ENCODE data around the gene IL25. TPM values are rescaled to one million over a fixed set of nuclear protein-coding genes. Genes with fewer than 3 reads are reported as not detected.

IL25 gene
- not detected in 2 replicates for polyA plus RNA-seq (2012; rRNA removed)
- polyA plus RNA-seq (2012; cell fraction: cytosol; rRNA removed) = not detected in 2 replicates
- 0.04 TPM in 1 of 2 replicates, not detected in the other for polyA plus RNA-seq (2012; cell fraction: nucleus; rRNA removed)

DNA sequence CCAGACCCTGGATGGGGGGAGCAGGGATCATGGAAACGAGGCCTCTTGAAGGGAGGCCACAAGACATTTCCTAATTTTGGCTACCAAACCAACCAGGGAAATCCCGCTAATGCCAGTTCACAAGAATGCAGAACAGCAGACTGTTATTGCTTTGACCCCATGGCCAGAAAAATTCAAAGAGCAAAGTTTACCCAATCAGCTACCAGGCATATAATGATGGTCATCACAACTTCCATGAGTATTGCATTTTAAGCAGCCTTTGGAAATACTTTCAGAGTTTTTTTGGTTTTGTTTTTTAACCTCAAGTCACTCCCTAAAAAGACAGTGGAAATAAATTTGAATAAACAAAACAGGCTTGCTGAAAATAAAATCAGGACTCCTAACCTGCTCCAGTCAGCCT, at the start of gene IL25:
Gene IL25, plus strand, starts transcription at position 301 of the 400 bp plus-strand sequence.
- no peak within 1 kb of the TSS for H3K4me3 ChIP-seq (ENCODE audit: low read depth in 2 of 2, low read length in 1 of 2)
- no peak within 1 kb of the TSS for H3K9ac ChIP-seq
- peaks cover 10% of the 10 kb centered on the region; the same call in 1 of the 2 replicates for H3K27me3 ChIP-seq (ENCODE audit: insufficient read depth)
- no peaks in the 10 kb centered on the region; a peak in 1 of 4 replicates for H3K4me1 ChIP-seq (ENCODE audit: control insufficient read depth in 1 of 2, insufficient read depth in 2 of 2, low read depth in 1 of 2, low read length in 1 of 2)
- no peak within 1 kb of the TSS for H2AFZ ChIP-seq (ENCODE audit: low read depth)
- H3K36me3 ChIP-seq (replicated peaks in 1 of 2; ENCODE audit: control insufficient read depth in 1 of 2, insufficient read depth in 2 of 2, low read length in 1 of 2) = no peaks in the 10 kb centered on the region
- H3K9me3 ChIP-seq = no peaks in the 10 kb centered on the region
- ChIA-PET CTCF (no interaction called here), POLR2A (no interaction called here)
- no peaks in the 10 kb centered on the region for H3K79me2 ChIP-seq (ENCODE audit: insufficient read depth)
- no peak for DNase-seq
- H3K9me2 ChIP-seq = no peaks in the 10 kb centered on the region
- H3F3A ChIP-seq (replicated peaks; ENCODE audit: insufficient read depth) = no peaks in the 10 kb centered on the region
- 48% methylated on average over 2 of the region's 2 CpGs for WGBS (ENCODE audit: low lambda C conversion rate)
- no peak within 1 kb of the TSS for H3K27ac ChIP-seq (ENCODE audit: low read depth in 2 of 2, low read length in 1 of 2)
- TF ChIP-seq, protein P1, sequence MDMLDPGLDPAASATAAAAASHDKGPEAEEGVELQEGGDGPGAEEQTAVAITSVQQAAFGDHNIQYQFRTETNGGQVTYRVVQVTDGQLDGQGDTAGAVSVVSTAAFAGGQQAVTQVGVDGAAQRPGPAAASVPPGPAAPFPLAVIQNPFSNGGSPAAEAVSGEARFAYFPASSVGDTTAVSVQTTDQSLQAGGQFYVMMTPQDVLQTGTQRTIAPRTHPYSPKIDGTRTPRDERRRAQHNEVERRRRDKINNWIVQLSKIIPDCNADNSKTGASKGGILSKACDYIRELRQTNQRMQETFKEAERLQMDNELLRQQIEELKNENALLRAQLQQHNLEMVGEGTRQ (IDR thresholded peaks at IDR 0.05; ENCODE audit: borderline replicate concordance, low read depth, low read length) = no peak
- TF ChIP-seq MXI1 (IDR thresholded peaks at IDR 0.05; ENCODE audit: low read depth, low read length) (no peak), RAD21 (IDR thresholded peaks at IDR 0.05; ENCODE audit: low read length) (no peak), SIN3A (IDR thresholded peaks at IDR 0.05; ENCODE audit: borderline replicate concordance, low read depth, low read length) (no peak), JUND (IDR thresholded peaks at IDR 0.05) (no peak), TCF12 (IDR thresholded peaks at IDR 0.05) (no peak), FOXJ3 (CRISPR knock-in tag; IDR thresholded peaks at IDR 0.05) (no peak), RFX5 (IDR thresholded peaks at IDR 0.05; ENCODE audit: low read length) (no peak), EP300 (IDR thresholded peaks at IDR 0.05; ENCODE audit: borderline replicate concordance in 1 of 2, low read depth in 1 of 2, low read length in 1 of 2) (no peak), TEAD4 (IDR thresholded peaks at IDR 0.05; ENCODE audit: borderline replicate concordance, insufficient read depth) (no peak), MEF2A (IDR thresholded peaks at IDR 0.05; ENCODE audit: borderline replicate concordance, low read depth) (no peak), GABPA (IDR thresholded peaks at IDR 0.05; ENCODE audit: low read depth) (no peak), POLR2AphosphoS5 (IDR thresholded peaks at IDR 0.05; ENCODE audit: low read depth, low read length) (no peak), EZH2phosphoT487 (IDR thresholded peaks at IDR 0.05; ENCODE audit: borderline replicate concordance, low read depth) (no peak), SMC3 (IDR thresholded peaks at IDR 0.05; ENCODE audit: low read depth, low read length) (no peak), RCOR1 (IDR thresholded peaks at IDR 0.05; ENCODE audit: low read length) (no peak)
- TF ChIP-seq, protein P2, sequence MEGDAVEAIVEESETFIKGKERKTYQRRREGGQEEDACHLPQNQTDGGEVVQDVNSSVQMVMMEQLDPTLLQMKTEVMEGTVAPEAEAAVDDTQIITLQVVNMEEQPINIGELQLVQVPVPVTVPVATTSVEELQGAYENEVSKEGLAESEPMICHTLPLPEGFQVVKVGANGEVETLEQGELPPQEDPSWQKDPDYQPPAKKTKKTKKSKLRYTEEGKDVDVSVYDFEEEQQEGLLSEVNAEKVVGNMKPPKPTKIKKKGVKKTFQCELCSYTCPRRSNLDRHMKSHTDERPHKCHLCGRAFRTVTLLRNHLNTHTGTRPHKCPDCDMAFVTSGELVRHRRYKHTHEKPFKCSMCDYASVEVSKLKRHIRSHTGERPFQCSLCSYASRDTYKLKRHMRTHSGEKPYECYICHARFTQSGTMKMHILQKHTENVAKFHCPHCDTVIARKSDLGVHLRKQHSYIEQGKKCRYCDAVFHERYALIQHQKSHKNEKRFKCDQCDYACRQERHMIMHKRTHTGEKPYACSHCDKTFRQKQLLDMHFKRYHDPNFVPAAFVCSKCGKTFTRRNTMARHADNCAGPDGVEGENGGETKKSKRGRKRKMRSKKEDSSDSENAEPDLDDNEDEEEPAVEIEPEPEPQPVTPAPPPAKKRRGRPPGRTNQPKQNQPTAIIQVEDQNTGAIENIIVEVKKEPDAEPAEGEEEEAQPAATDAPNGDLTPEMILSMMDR (IDR thresholded peaks at IDR 0.05) = no peak
- TF ChIP-seq, protein P3, sequence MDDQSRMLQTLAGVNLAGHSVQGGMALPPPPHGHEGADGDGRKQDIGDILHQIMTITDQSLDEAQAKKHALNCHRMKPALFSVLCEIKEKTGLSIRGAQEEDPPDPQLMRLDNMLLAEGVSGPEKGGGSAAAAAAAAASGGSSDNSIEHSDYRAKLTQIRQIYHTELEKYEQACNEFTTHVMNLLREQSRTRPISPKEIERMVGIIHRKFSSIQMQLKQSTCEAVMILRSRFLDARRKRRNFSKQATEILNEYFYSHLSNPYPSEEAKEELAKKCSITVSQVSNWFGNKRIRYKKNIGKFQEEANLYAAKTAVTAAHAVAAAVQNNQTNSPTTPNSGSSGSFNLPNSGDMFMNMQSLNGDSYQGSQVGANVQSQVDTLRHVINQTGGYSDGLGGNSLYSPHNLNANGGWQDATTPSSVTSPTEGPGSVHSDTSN (IDR thresholded peaks at IDR 0.05) = no peak
- TF ChIP-seq, protein P4, sequence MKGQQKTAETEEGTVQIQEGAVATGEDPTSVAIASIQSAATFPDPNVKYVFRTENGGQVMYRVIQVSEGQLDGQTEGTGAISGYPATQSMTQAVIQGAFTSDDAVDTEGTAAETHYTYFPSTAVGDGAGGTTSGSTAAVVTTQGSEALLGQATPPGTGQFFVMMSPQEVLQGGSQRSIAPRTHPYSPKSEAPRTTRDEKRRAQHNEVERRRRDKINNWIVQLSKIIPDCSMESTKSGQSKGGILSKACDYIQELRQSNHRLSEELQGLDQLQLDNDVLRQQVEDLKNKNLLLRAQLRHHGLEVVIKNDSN (IDR thresholded peaks at IDR 0.05; ENCODE audit: borderline replicate concordance, low read depth) = no peak
- TF ChIP-seq, protein P5, sequence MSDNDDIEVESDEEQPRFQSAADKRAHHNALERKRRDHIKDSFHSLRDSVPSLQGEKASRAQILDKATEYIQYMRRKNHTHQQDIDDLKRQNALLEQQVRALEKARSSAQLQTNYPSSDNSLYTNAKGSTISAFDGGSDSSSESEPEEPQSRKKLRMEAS (IDR thresholded peaks at IDR 0.05; ENCODE audit: low read depth) = no peak
- H3K4me2 ChIP-seq = no peak within 1 kb of the TSS
- no peaks in the 10 kb centered on the region for H4K20me1 ChIP-seq (ENCODE audit: insufficient read depth)
